ENCODE measurements around the gene RTRAF. TPM values are rescaled to one million over a fixed set of nuclear protein-coding genes. Genes with fewer than 3 reads are reported as not detected.

Gene RTRAF
- polyA plus RNA-seq, 3 donors = 323 to 336 (median 332) TPM

- DNase-seq (ENCODE audit: low read depth in 3 of 3, low spot score in 2 of 3) = no peak
Observed at GRCh38 chr14:51993285-51993920, 4.1 kb downstream of the RTRAF start.

GRCh38 chr14:51996148-51996746 is 6.9 kb downstream of the RTRAF start:
- DNase-seq (ENCODE audit: low read depth in 3 of 3, low spot score in 2 of 3) = no peak

GRCh38 chr14:51998348-51998747 is 9.0 kb downstream of the RTRAF start:
- no peak for DNase-seq (ENCODE audit: low read depth in 3 of 3, low spot score in 2 of 3)

DNA sequence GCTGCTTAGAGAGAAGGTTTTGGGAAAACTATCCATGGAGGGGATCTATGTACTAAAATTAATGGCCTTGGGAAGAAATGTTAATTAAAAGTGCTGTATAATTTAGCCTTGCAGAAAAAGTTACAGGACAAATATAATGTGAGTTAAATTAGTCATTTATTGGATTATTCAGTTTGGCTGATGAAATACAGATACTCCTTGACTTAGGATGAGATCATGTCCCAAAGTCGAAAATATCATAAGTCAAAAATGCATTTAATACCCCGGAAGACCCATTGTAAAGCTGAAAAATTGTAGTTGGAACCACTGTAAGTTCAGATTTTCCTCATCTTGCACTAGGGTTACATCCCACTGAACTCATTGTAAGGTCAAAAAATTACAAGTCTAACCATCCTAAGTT is 9.7 kb downstream of the RTRAF start:
- no peak for DNase-seq (ENCODE audit: low read depth in 3 of 3, low spot score in 2 of 3)

DNA sequence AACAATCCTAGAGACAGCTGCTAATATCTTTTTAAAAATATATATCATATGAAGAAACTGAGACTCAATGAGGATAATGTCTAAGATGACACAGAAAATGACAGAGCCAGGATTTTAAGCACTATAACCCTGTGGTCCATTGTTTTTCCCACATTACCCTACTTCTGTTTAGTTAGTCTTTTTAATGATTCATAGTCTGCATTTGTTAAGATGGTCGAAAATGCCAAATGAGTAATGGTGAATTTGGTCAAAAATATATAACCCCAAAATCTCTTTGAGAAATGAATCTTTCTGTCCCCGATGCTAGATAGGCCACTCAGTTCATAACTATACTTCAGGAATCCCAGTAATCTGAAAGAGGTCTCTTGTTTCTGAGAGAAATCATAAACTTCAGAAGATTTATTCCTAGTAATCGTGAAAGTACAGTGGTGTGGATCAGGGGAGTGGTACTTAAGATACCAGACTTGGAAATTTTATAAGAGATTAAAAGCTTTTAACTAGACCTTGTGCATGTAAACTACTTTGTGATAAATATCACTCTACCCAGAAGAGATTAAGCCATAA is 10.8 kb downstream of the RTRAF start:
- DNase-seq (ENCODE audit: low read depth in 3 of 3, low spot score in 2 of 3) = no peak

GRCh38 chr14:52000696-52001095 is 11.3 kb downstream of the RTRAF start:
- no peak for DNase-seq (ENCODE audit: low read depth in 3 of 3, low spot score in 2 of 3)

- no peak for DNase-seq (ENCODE audit: low read depth in 3 of 3, low spot score in 2 of 3)
Observed at GRCh38 chr14:52002542-52002941, 13.2 kb downstream of the RTRAF start.

- DNase-seq (ENCODE audit: low read depth in 3 of 3, low spot score in 2 of 3) = no peak
Observed at GRCh38 chr14:52003324-52003723, 14.0 kb downstream of the RTRAF start.

DNA sequence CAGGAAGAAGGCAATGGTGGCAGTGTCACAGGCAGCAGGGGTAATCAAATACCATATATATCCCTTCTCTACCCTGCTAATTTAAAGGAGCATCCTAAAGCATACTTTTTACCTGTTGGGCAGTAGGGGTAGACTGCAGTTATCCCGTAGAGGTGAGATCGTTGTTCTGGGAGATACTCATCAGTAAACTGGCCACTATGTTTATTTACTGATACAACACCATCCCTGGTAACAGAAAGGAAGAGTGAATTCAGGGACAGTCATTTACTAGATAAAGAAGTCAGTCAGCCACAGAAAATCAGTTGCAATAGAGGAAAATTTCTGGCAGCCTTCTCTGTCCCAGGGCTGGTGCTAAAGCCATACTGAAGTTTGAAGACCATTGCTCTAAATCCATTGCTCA is 16.3 kb downstream of the RTRAF start:
- no peak for DNase-seq (ENCODE audit: low read depth in 3 of 3, low spot score in 2 of 3)

- DNase-seq (ENCODE audit: low read depth in 3 of 3, low spot score in 2 of 3) = no peak
Observed at GRCh38 chr14:52006361-52006760, 17.0 kb downstream of the RTRAF start.

DNA sequence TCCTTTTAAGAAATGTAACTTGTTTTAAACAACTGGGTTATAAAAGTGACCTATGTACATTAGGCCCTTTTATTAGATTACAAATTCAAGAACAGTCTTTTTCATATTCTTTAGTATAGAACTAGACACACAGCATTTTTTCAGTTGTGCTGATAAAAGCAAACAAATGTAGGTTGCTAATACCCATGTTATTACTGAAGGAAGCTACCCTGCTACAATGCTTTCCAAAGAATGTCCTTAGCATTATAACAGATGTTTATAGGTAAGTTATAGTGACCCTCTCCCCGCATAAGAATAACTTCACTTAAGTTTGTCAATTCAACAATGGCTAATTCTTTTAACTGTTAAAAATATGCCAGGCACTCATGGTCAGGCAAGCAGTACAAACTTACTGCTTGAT is 17.9 kb downstream of the RTRAF start:
- no peak for DNase-seq (ENCODE audit: low read depth in 3 of 3, low spot score in 2 of 3)

- no peak for DNase-seq (ENCODE audit: low read depth in 3 of 3, low spot score in 2 of 3)
Observed at GRCh38 chr14:52007637-52008036, 18.3 kb downstream of the RTRAF start.

DNA sequence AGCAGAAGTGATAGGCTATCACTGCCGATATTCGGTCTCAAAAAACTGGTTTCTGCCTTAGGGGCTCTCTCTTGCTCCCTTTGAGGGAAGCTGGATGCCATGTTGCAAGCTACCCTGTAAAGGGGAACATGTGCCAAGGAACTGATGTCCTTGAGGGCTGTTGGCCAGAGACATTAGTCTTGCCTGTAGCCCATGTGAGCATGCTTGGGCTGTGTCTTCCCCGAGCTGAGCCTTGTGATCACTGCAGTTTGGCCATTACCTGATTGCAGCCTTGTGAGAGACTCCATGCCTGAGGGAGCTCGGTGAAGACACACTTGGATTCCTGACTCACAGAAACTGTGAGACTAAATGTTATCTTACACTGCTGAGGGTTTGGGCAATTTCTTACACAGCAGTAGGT is 18.8 kb downstream of the RTRAF start:
- DNase-seq (ENCODE audit: low read depth in 3 of 3, low spot score in 2 of 3) = no peak

- no peak for DNase-seq (ENCODE audit: low read depth in 3 of 3, low spot score in 2 of 3)
Observed at GRCh38 chr14:52010173-52010693, 20.9 kb downstream of the RTRAF start.

GRCh38 chr14:52011523-52011922 is 22.2 kb downstream of the RTRAF start:
- no peak for DNase-seq (ENCODE audit: low read depth in 3 of 3, low spot score in 2 of 3)

DNA sequence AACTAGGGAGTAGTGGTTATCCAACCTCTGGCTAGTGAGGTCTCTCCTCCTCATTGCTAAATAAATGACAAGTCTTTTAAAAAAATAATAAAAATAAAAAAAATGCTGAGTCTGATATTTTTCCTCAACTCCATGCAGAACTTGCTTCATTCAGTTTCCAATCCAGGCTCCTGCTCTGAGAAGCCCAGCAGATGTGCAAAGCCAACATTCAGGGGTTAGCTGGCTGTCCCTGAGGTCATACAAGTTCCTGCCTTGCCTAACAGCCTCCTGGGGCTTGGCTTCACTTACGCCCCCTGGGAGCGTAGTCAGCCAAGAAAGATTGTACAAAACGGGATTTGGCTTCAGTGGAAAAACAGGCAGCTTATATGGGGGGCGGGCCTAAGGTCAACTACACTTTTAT is 23.3 kb downstream of the RTRAF start:
- no peak for DNase-seq (ENCODE audit: low read depth in 3 of 3, low spot score in 2 of 3)

DNA sequence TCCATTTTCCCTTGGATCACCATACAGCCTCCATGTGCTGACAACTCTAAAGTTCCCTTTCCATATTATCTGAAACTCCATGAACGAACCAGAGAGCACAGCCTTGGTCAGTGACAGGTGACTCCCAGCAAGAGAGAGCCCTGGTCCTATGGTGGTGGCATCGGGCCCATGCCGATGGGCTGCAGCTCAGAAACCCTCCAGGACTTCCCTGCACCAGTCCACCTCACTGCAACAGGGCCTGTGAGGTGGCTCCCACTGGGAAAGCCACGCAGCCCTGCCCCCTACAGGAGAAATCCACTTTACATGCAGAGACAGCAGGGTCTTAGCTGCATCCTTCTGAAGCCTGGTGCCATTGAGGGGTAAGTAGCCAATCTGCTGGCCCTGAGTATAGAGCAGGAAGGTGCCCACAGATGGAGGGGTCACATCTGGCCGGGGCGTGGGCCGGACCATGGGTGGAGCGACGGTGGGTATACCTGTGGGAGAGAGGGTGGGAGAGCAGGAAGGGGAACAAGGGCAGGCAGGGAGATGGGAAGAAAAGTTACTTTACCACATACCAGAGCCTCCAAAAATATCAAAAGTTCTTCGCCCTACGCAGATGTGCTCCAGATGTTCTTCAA is 24.7 kb downstream of the RTRAF start:
- DNase-seq (ENCODE audit: low read depth in 3 of 3, low spot score in 2 of 3) = no peak

DNA sequence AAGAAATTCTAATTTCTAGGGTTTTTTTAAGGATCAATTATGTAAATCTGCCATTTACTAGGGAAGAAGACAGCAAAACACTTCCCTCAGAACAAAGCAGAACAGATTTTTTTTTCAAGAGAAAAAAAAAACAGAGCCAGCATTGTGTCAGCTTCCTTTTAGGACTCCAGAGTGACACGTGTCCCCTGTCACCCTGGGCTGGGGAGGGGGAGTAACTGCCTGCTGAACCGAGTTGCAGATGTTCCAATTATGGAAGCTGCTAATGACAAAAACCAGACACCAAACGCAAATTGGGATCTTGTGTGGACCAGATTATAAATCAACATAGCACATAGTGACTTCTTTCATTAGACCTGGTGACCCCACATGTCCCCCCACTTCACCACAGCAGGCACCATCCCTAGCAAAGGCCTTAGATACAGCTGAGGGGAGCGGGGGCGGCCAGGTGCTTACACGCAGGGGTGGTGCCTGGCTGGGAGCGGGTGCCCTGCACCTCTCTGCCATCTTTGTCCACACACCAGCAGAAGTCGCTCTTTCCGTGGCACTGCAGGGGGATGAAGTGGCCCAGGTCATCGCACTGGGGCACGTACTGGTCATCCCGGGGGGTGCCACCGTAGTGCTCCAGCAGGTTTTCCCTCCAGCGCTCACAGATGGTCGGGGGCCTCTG is 25.4 kb downstream of the RTRAF start:
- DNase-seq (ENCODE audit: low read depth in 3 of 3, low spot score in 2 of 3) = no peak

- no peak for DNase-seq (ENCODE audit: low read depth in 3 of 3, low spot score in 2 of 3)
Observed at GRCh38 chr14:52015411-52016030, 26.2 kb downstream of the RTRAF start.

DNA sequence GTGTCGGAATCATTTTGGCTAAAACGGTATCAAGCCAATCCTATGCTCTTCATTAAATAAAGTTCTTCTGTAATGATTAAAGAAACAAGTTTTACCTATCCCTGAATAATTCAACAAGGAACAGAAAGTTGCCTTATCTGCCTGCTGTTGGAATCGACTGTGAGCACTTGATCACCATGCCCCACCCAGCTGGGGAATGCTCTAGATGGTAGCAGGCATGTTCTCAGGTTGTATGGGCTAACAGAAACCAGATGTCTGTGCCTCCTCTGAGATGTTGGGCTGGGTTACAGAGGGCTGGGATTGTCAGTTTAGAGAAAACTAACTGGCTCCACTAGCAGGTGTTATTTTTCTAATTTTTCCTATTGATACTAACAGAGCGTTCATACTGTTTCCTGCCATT is 28.9 kb downstream of the RTRAF start:
- DNase-seq (ENCODE audit: low read depth in 3 of 3, low spot score in 2 of 3) = no peak

DNA sequence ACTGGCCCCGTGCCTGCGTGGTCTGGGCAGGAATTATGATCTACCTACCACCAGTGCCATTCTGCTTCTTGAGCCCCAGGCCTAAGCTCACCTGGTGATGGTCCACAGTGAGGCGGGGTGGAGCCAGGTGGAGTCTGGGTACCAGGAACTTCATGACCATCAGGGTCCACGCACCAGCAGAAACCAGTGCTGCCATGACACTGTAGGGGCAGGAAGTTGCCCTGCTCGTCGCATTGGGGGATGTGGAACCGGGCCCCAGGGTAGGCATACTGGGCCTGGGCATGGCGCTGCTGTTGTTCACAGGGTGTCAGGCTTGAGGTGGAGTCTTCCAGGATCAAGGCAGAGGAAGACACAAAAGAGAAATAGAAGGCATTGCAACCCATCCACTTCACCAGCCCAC is 29.6 kb downstream of the RTRAF start:
- DNase-seq (ENCODE audit: low read depth in 3 of 3, low spot score in 2 of 3) = no peak

Data from right renal cortex interstitium (tissue), 3 donors.